GM19025 (cell line): ENCODE measurements around the gene OOEP.
"Not testable (repeated sequence)": the region's sequence is repeated elsewhere in the genome, so short reads cannot be mapped to it uniquely, and the experiment has no call there.

Experiments used
- ATAC-seq: cut with Tn5 transposase; IDR thresholded peaks from one replicate; pipeline ENCODE4 v1.9.1; 2021; ENCODE audit warnings: mild to moderate bottlenecking, low read depth, moderate library complexity; ENCODE audit not compliant: unreplicated experiment

The OOEP gene

GRCh38 chr6:73369563-73369962, at the start of gene OOEP:
OOEP (minus strand) TSS chr6:73369897; CDS start chr6:73369792, 105 bp downstream.
- ATAC-seq: no peak

GRCh38 chr6:73418081-73418741, 48.5 kb upstream of the OOEP start:
- ATAC-seq: no peak

- no peak for ATAC-seq
Observed at GRCh38 chr6:73413102-73413501, 43.4 kb upstream of the OOEP start.

GRCh38 chr6:73409395-73409794, 39.7 kb upstream of the OOEP start:
- ATAC-seq: no peak

DNA sequence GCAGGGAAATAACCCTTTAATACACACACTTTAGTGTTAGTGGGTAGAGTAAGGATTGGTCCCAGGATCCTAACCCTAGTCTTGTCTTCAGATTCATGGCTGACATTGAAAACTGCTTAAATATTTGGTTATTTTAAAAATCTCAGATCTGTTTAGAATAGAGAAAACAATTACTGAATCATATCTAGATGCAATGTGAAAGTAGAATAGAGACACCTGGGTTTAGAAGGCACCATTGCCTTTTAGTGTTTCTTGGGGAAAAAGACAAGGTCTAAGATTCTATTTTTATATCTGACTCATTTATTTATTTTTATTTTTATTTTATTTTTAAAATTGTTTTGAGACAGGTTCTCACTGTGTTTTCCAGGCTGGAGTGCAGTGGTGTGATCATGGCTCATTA, 31.0 kb upstream of the OOEP start:
- no peak for ATAC-seq

DNA sequence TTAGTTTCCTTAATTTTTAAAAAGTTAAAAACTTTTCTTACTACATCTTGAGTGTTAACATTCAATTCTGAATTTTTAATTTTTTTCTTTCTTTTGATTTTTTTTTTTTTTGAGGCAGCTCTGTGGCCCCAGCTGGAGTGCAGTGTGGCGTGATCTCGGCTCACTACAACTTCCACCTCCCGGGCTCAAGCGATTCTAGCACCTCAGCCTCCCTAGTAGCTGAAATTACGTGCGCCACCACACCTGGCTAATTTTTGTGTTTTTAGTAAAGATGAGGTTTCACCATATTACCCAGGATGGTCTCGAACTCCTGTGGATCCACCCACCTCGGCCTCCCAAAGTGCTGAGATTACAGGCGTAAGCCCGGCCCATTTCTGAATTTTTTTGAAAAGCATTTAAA, 26.2 kb upstream of the OOEP start:
- ATAC-seq: no peak

- ATAC-seq: no peak
Observed at GRCh38 chr6:73394577-73395354, 25.1 kb upstream of the OOEP start, which contains the start of gene DDX43. DDX43 (plus strand) TSS chr6:73394828; CDS start chr6:73394906, 78 bp downstream.

- ATAC-seq: no peak
Observed at GRCh38 chr6:73393278-73393677, 23.6 kb upstream of the OOEP start.

- not testable (repeated sequence) for ATAC-seq
Observed at GRCh38 chr6:73392188-73392587, 22.5 kb upstream of the OOEP start.

DNA sequence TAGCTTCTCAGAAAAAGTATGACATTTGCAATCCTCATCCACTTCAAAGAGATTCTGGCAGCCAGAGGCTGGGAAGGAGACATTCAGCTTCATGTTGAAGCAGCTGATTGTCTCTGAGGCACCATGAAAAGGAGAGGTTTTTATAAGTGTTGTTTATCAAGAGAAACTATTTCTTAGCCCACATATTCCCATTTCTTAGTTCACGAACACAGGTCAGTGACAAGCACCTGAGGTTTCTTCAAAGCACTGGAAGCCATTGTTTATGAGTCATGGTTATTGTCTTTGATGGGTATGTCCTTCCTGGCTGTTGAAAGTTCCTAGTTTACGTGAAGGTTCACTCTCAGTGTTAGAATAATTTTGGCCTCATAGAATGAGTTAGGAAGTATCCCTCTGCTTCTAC, 22.0 kb upstream of the OOEP start:
- no peak for ATAC-seq

- no peak for ATAC-seq
Observed at GRCh38 chr6:73389854-73390253, 20.2 kb upstream of the OOEP start.

GRCh38 chr6:73388800-73389512, 19.3 kb upstream of the OOEP start:
- ATAC-seq: peak; percentile 77

GRCh38 chr6:73388433-73388799, 18.7 kb upstream of the OOEP start:
- peak; percentile 27 for ATAC-seq

DNA sequence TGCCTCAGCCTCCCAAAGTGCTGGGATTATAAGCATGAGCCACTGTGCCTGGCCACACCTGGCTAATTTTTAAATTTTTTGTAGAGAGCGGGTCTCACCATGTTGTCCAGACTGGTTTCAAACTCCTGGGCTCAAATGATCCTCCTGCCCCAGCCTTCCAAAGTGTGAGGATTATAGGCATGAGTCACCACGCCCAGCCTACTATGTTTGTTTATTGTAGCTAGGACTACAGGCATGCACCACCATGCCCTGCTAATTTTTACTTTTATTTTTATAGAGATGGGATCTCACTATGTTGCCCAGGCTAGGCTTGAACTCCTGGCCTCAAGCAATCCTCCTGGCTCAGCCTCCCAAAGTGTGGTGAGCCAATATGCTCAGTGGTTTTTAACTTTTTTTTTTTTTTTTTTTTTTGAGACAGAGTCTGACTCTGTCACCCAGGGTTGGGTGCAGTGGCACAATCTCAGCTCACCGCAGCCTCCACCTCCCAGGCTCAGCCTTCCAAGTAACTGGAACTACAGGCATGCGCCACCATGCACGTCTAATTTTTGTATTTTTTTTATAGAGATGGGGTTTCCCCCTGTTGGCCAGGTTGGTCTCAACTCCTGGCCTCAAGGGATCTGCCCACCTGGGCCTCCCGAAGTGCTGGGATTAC, 12.9 kb upstream of the OOEP start:
- ATAC-seq: no peak

DNA sequence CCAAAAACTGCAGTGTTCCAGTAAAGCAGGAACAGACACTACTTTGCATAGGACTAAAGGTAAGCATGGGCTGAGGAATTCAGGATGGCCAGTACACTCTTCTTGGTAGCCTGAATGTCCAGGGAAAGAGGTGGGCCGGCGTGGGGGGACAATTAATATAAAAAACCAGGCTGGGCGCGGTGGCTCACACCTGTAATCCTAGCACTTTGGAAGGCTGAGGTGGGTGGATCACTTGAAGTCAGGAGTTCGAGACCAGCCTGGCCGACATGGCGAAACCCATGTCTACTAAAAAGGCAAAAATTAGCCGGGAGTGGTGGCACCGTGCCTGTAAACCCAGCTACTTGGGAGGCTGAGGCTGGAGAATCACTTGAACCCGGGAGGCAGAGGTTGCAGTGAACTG, 11.8 kb upstream of the OOEP start:
- not testable (repeated sequence) for ATAC-seq

DNA sequence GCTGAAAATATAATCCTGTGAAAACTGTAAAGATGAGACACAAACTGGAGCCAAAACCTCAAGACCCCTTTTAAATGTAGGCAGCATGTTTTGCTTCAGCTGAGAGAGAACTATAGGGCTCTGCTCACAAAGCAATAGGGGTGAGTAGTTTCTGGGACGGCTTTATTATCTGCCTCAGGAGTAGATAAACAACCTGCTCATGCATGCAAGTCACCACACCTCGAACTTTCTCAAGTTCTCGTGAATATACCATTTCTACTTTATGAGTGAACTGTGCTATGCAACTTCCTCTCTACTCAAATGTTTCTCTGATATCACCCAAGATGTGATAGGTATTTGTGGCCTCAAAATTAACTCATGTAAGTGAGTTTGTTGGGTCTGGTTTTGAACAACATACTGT, 7.5 kb upstream of the OOEP start:
- no peak for ATAC-seq

DNA sequence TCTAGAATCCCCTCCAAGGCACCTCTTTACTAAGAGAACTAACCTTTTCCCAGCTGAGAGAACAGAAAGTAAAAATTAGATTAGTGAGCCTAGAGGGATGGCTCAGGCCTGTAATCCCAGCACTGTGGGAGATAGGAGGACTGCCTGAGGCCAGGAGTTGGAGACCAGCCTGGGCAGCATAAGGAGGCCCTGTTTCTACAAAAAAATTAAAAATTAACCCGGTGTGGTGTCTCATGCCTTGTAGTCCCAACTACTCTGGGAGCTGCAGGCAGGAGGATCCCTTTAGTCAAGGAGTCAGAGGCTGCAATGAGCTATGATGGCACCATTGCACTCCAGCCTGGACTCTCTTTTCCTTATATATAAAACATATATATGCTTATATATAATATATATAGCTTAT, 5.5 kb upstream of the OOEP start:
- ATAC-seq: no peak

GRCh38 chr6:73372516-73372915, 2.8 kb upstream of the OOEP start:
- ATAC-seq: no peak

DNA sequence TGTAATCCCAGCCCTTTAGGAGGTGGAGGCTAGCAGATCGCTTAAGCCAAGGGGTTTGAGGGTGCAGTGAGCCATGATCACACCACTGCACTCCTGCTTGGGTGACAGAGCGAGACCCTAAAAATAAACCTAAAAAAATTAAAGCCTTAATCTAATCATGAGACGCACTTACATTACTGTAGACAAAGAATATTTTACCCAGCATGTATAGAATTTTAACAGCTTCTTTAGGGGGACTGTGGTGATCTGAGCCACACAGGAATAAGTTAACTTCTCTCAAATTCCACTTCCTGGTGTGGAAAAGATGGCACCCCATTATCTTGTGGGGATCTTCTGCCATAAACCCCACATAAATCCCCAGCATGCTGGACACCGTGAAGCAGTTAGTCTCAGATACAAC, 2.3 kb upstream of the OOEP start:
- ATAC-seq: no peak

GRCh38 chr6:73369157-73369556, 540 bp downstream of the OOEP start:
- ATAC-seq: no peak

GRCh38 chr6:73368675-73369074, 1.0 kb downstream of the OOEP start:
- no peak for ATAC-seq
